ENCODE data around the gene AURKA. TPM values are rescaled to one million over a fixed set of nuclear protein-coding genes. Genes with fewer than 3 reads are reported as not detected.
A peak's percentile ranks its signal among the peaks of the same experiment; 100 is the strongest.

The AURKA gene
- total and polyA plus RNA-seq, 9 of the 15 experiments (the other 6 are each of a cell fraction or from before 2014, with no cell fraction given): 72.7 to 162 (median 113) TPM

DNA sequence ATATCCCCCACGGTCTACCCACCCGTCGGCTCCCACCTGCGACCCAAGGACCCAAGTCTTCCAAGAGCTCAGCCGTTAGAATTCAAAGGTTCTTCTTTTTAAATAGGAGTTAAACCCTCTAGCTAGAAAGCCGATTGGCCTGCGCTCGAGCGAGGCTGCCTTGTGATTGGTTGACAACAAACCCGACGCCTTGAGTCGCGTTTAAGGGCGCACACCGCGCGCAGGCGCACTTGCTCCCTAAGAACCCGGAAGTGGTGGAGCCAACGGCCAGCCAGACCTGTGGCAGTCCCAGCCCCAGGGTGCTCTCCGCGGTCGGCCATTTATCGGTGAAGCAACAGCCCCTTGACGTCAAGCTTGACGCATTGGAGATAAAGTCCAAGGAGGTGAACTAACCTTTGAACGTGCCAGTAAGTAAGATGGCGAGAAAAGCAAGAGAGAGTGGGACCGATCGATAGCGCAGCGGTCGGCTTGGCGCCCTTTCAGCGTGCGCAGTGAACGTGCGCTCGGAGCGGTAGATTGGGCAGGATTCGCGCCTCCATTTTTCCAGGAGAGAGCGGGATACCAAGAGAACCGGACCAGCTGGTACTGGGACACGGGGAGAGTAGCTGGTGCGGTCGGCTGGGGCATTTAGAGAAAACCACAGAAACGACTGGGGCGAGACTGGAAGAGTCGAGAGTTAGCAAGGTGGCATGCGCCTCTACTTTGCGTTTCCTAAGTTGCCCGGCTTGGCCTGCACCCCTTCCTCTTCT, at the start of gene AURKA, which contains the start of gene CSTF1 (continued):
- TF ChIP-seq ZNF143 (CRISPR knock-in tag; IDR thresholded peaks at IDR 0.05) (peak; percentile 23; the same call in 1 of the 2 replicates), GTF2F1 (IDR thresholded peaks at IDR 0.05; ENCODE audit: low read depth, low read length) (no peak; the same call in 1 of the 2 replicates), MCM5 (IDR thresholded peaks at IDR 0.05; ENCODE audit: low read depth) (no peak), PTRF (tag; IDR thresholded peaks at IDR 0.05) (no peak), MCM3 (IDR thresholded peaks at IDR 0.05) (no peak), SUPT5H (IDR thresholded peaks at IDR 0.05) (peak; percentile 65), MAFK (IDR thresholded peaks at IDR 0.05; ENCODE audit: low read length) (no peak), BCL6 (CRISPR knock-in tag; IDR thresholded peaks at IDR 0.05) (no peak), TCF3 (CRISPR knock-in tag; IDR thresholded peaks at IDR 0.05) (no peak; the same call in 1 of the 2 replicates), RB1 (IDR thresholded peaks at IDR 0.05; ENCODE audit: low read depth) (peak; percentile 84; the same call in 1 of the 2 replicates), SRSF9 (IDR thresholded peaks at IDR 0.05; ENCODE audit: borderline replicate concordance, low read depth, low read length) (no peak)
- TF ChIP-seq, protein P1, sequence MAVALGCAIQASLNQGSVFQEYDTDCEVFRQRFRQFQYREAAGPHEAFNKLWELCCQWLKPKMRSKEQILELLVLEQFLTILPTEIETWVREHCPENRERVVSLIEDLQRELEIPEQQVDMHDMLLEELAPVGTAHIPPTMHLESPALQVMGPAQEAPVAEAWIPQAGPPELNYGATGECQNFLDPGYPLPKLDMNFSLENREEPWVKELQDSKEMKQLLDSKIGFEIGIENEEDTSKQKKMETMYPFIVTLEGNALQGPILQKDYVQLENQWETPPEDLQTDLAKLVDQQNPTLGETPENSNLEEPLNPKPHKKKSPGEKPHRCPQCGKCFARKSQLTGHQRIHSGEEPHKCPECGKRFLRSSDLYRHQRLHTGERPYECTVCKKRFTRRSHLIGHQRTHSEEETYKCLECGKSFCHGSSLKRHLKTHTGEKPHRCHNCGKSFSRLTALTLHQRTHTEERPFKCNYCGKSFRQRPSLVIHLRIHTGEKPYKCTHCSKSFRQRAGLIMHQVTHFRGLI (CRISPR knock-in tag; IDR thresholded peaks at IDR 0.05): no peak
- TF ChIP-seq, protein P2, sequence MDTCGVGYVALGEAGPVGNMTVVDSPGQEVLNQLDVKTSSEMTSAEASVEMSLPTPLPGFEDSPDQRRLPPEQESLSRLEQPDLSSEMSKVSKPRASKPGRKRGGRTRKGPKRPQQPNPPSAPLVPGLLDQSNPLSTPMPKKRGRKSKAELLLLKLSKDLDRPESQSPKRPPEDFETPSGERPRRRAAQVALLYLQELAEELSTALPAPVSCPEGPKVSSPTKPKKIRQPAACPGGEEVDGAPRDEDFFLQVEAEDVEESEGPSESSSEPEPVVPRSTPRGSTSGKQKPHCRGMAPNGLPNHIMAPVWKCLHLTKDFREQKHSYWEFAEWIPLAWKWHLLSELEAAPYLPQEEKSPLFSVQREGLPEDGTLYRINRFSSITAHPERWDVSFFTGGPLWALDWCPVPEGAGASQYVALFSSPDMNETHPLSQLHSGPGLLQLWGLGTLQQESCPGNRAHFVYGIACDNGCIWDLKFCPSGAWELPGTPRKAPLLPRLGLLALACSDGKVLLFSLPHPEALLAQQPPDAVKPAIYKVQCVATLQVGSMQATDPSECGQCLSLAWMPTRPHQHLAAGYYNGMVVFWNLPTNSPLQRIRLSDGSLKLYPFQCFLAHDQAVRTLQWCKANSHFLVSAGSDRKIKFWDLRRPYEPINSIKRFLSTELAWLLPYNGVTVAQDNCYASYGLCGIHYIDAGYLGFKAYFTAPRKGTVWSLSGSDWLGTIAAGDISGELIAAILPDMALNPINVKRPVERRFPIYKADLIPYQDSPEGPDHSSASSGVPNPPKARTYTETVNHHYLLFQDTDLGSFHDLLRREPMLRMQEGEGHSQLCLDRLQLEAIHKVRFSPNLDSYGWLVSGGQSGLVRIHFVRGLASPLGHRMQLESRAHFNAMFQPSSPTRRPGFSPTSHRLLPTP (IDR thresholded peaks at IDR 0.05; ENCODE audit: borderline replicate concordance, extremely low read depth, insufficient read length): no peak
- TF ChIP-seq, protein P3, sequence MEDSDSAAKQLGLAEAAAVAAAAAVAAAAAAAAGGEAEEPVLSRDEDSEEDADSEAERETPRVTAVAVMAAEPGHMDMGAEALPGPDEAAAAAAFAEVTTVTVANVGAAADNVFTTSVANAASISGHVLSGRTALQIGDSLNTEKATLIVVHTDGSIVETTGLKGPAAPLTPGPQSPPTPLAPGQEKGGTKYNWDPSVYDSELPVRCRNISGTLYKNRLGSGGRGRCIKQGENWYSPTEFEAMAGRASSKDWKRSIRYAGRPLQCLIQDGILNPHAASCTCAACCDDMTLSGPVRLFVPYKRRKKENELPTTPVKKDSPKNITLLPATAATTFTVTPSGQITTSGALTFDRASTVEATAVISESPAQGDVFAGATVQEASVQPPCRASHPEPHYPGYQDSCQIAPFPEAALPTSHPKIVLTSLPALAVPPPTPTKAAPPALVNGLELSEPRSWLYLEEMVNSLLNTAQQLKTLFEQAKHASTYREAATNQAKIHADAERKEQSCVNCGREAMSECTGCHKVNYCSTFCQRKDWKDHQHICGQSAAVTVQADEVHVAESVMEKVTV (CRISPR knock-in tag; IDR thresholded peaks at IDR 0.05): no peak
- TF ChIP-seq, protein P4, sequence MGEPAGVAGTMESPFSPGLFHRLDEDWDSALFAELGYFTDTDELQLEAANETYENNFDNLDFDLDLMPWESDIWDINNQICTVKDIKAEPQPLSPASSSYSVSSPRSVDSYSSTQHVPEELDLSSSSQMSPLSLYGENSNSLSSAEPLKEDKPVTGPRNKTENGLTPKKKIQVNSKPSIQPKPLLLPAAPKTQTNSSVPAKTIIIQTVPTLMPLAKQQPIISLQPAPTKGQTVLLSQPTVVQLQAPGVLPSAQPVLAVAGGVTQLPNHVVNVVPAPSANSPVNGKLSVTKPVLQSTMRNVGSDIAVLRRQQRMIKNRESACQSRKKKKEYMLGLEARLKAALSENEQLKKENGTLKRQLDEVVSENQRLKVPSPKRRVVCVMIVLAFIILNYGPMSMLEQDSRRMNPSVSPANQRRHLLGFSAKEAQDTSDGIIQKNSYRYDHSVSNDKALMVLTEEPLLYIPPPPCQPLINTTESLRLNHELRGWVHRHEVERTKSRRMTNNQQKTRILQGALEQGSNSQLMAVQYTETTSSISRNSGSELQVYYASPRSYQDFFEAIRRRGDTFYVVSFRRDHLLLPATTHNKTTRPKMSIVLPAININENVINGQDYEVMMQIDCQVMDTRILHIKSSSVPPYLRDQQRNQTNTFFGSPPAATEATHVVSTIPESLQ (CRISPR knock-in tag; IDR thresholded peaks at IDR 0.05): no peak
- TF ChIP-seq, protein P5, sequence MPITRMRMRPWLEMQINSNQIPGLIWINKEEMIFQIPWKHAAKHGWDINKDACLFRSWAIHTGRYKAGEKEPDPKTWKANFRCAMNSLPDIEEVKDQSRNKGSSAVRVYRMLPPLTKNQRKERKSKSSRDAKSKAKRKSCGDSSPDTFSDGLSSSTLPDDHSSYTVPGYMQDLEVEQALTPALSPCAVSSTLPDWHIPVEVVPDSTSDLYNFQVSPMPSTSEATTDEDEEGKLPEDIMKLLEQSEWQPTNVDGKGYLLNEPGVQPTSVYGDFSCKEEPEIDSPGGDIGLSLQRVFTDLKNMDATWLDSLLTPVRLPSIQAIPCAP (CRISPR knock-in tag; IDR thresholded peaks at IDR 0.05; ENCODE audit: borderline replicate concordance): no peak
- TF ChIP-seq, protein P6, sequence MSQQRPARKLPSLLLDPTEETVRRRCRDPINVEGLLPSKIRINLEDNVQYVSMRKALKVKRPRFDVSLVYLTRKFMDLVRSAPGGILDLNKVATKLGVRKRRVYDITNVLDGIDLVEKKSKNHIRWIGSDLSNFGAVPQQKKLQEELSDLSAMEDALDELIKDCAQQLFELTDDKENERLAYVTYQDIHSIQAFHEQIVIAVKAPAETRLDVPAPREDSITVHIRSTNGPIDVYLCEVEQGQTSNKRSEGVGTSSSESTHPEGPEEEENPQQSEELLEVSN (IDR thresholded peaks at IDR 0.05; ENCODE audit: borderline replicate concordance in 1 of 2, extremely low read depth in 1 of 2, insufficient read depth in 1 of 2, insufficient read length in 1 of 2, low read depth in 1 of 2, low read length in 1 of 2, poor library complexity in 1 of 2, severe bottlenecking in 1 of 2): peak; percentile 73 to 86

All from K562 (cell line).